GM18870 (cell line): ENCODE measurements around the gene PTRHD1.
"Not testable (repeated sequence)": the region's sequence is repeated elsewhere in the genome, so short reads cannot be mapped to it uniquely, and the experiment has no call there.

Experiments
- ATAC-seq: cut with Tn5 transposase; IDR thresholded peaks from one replicate; pipeline ENCODE4 v1.9.1; 2021; ENCODE audit warnings: moderate library complexity; ENCODE audit not compliant: unreplicated experiment

Gene PTRHD1

GRCh38 chr2:24813691-24814137, 20.5 kb upstream of the PTRHD1 start:
- ATAC-seq, result no peak

GRCh38 chr2:24809316-24810007, 16.3 kb upstream of the PTRHD1 start:
- ATAC-seq, result no peak

GRCh38 chr2:24806661-24807036, 13.5 kb upstream of the PTRHD1 start:
- ATAC-seq, result no peak

- not testable (repeated sequence) for ATAC-seq
Measured at GRCh38 chr2:24805811-24806660, 12.8 kb upstream of the PTRHD1 start.

- not testable (repeated sequence) for ATAC-seq
Measured at GRCh38 chr2:24800487-24800886, 7.3 kb upstream of the PTRHD1 start.

GRCh38 chr2:24797644-24798043, 4.5 kb upstream of the PTRHD1 start:
- no peak for ATAC-seq

- ATAC-seq, result peak; percentile 9
Measured at GRCh38 chr2:24793761-24794435, 707 bp upstream of the PTRHD1 start.

GRCh38 chr2:24792542-24792873, 683 bp downstream of the PTRHD1 start:
- no peak for ATAC-seq

- ATAC-seq, result no peak
Measured at GRCh38 chr2:24791452-24791851, 1.7 kb downstream of the PTRHD1 start.

- no peak for ATAC-seq
Measured at GRCh38 chr2:24788816-24789215, 4.4 kb downstream of the PTRHD1 start.

- no peak for ATAC-seq
Measured at GRCh38 chr2:24787532-24787931, 5.7 kb downstream of the PTRHD1 start.

GRCh38 chr2:24785671-24786321, 7.4 kb downstream of the PTRHD1 start:
- peak; percentile 63 for ATAC-seq

- ATAC-seq, result no peak
Measured at GRCh38 chr2:24783641-24784040, 9.6 kb downstream of the PTRHD1 start.

GRCh38 chr2:24779116-24779515, 14.1 kb downstream of the PTRHD1 start:
- ATAC-seq, result no peak

- no peak for ATAC-seq
Measured at GRCh38 chr2:24774373-24774772, 18.8 kb downstream of the PTRHD1 start.

- no peak for ATAC-seq
Measured at GRCh38 chr2:24771764-24772586, 21.2 kb downstream of the PTRHD1 start.

- no peak for ATAC-seq
Measured at GRCh38 chr2:24771061-24771460, 22.1 kb downstream of the PTRHD1 start.

- no peak for ATAC-seq
Measured at GRCh38 chr2:24768601-24769000, 24.6 kb downstream of the PTRHD1 start.

GRCh38 chr2:24768013-24768412, 25.2 kb downstream of the PTRHD1 start:
- ATAC-seq, result no peak

GRCh38 chr2:24766609-24767008, 26.6 kb downstream of the PTRHD1 start:
- no peak for ATAC-seq
